Central memory CD4-positive, alpha-beta T cell (primary cell): ENCODE data around the gene SPA17.

Experiments
- DNase-seq: peaks from one replicate; pipeline ENCODE4 v3.0.0; 2022
- total RNA-seq, 3 experiments: gene quantifications; one replicate each; lab custom pipeline; 2026; lab: John Stamatoyannopoulos, UW

SPA17 gene
- 1.1 to 2.7 (median 1.4) reads per million in 3 experiments for total RNA-seq

DNA sequence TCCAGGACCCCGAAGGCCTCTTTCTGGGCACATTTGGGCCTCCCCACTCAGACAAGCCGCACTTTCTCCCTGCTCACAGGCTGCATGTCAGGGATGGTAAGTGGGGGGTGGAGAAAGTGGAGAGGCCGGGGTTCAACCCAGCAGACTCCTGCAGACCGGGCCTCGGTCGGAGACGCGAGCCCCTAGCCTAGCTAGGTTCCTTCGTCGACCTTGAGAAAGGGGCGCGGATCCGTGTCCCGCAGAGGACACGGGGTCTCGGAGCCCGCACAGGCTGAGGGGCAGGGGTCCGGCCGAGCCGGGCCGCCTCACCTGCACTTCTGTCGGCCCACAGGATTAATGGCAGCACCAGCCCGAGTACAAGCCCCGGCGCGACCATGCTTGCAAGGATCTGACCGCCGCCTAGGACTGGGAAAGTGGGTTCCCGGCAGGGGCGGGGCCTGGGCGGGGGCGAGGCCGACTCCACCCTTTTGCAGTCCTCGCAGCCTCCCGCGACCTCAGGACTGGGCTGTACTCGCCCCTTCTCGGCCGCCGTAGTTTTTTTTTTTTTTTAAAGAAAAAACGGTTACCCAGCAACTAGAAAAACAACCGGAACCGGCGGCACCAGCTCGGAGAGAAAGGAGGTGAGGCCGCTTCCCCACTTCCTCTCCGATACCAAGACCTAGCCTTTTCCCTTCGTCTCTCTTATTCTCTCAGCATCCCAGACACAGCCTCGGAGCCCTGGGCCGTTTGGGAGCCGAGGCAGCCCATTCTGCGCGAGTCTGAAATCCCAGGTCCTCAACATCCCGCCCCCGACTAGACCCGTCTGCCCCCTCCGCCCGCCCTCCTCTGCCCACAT is at the start of gene SPA17, which contains the start of gene SIAE:
Gene SPA17 (plus strand): TSS at position 572 of the 835 bp plus-strand sequence. CDS start 1,361 bp downstream, outside the sequence.
Gene SIAE (minus strand): TSS at position 407 of the 835 bp plus-strand sequence. CDS start 31 bp downstream, at position 376.
- peak; percentile 86 for DNase-seq

DNA sequence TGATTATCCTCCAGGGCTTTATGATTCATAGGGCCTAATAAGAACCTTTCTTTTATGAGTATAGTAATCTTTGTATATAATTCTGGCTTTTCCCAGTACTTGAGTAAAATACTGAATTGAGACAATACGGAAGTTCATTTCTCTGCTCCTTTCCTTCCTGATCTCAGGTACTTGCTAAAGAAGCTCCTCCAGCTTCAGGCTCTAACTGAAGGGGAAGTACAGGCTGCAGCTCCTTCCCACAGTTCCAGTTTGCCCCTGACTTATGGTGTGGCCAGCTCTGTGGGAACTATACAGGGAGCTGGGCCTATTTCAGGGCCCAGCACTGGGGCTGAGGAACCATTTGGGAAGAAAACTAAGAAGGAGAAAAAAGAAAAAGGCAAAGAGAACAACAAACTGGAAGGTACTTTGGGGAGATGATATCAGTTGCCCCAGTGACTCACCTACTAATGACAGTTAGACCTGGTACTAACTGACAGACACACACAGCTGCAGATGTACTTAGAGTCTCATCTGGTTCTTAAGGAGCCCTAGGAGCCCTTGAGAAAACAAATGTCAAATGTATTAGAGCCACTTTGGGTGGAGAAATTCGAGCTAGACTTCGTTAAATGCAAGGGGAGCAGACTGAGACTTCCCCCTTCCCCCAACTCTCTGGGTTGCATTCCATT is 48.1 kb upstream of the SPA17 start:
- DNase-seq, result no peak

DNA sequence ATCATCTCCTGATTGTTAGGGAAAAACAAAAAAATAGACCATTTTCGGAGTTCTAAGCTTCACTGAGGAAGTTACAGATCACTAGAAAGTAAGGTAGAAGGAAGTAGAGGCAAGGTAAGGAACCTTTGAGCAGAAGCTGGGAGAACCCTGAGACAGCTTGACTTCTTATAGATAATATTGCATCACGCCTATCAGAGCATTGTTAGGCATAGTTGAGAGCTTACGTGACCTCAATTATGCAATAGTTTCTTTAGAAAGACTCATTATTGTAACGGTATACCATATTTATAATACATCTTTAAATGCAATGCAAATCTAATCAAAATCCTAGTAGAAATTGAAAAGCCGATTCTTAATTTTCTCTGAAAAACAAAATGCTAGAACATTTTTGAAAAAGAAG is 46.2 kb upstream of the SPA17 start:
- no peak for DNase-seq

DNA sequence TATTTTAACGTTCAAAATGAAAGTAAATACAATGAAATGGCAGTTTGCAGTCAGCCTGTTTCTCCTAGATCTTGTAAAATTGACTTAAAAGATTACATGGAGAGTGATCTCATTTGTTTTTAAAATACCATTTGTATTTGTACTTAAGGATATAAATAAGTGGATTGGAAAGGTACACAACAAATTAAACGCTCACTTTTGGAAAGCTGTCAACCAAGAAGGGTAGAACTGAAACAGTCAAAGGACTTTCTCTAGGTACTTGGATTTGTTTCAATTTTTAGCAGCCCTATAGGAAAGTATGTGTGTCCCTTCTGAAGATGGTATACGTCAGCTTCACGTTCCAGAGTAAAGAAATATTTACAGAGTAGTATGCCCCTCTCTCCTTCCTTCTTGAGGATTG is 43.7 kb upstream of the SPA17 start:
- DNase-seq, result no peak

DNA sequence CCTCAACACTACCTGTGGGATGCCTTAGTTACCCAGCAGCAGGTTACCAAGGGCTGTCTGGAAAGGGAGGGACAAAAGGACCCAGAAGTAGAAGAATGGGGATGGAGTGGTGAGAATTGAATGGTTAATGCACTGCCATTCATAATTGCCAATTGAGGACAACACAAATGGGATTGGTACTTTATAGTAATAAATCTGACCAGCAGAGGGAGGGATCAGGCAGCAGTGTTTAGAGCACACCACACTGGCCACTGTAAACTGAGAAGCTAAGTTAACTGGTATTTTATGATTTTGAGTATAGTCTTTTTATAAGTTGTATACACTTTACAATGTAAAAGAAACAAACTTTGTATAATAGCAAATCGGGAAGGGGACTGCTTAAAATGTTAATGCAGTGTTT is 40.3 kb upstream of the SPA17 start:
- no peak for DNase-seq

DNA sequence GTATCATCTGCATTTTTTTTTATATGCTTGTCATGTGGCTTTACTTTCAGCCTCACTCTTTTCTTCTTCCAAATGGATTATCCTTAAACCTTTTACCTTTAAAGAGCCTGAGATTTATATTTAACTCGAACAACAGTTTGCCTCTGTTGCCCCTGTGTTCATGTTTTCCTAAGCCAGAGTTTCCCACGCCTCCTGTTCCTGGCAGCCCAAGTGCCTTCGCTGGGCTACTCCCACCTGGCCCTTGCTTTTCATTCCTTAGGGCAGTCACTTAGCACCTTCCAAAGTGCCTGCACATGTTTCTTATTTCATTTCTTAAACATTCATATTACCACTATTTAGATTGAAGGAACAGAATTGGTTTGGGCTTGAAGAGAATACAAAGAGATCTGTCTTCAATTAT is 37.8 kb upstream of the SPA17 start:
- no peak for DNase-seq

DNA sequence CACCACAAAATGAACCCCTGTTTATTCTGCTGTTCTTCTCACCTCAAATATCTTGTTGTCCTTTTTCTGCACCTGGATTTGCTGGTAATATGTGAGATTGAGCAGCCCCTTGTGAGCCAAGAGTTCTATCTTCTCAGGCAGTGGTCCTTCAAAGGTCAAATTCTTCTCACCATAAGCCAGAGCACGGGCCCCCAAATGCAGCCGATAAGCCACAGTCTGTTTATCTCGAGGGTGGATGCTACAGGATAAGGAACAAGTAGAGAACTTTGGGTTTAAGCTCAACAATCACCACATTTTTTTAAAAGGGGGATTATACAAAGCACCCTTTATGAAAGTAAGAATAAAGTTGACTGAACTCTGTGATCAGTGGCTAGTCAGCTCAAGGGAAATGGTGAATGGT is 35.2 kb upstream of the SPA17 start:
- no peak for DNase-seq

DNA sequence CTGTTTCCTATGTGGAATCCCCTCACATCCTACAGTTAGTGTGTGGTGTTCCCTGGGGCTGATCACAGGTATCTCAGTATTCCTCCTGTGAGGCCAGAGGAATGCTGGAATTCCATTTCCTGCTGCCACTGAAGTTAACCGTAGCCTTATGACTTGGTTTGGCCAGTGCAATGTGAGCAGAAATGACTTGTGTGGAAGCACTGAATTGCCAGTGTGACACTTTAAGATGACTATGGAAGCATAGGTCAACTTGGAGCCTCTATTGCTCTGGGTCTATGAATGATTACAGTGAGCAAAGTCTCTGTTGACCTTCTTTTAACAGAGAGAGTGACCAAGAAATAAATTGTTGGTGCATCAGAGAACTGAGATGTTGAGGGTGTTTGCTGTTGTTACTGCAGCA is 34.5 kb upstream of the SPA17 start:
- DNase-seq, result no peak

DNA sequence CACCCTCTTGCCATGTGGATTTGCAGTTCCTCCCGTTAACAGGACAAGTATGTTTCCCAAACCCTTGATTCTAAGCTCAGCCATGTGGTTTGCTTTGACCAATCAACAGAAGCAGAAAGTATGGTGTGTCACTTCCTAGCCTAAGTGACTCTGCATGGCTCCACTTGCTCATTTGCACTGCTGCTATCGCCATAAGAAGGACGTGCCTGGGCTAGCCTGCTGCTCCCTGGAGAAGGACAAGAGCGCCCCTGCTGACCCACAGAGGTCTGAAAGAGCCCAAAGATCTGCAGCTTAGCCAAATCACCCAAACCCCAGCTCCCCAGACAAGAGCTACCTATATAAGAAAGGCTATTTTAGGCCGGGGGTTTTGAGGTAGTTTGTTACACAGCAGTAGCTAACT is 33.0 kb upstream of the SPA17 start:
- no peak for DNase-seq

DNA sequence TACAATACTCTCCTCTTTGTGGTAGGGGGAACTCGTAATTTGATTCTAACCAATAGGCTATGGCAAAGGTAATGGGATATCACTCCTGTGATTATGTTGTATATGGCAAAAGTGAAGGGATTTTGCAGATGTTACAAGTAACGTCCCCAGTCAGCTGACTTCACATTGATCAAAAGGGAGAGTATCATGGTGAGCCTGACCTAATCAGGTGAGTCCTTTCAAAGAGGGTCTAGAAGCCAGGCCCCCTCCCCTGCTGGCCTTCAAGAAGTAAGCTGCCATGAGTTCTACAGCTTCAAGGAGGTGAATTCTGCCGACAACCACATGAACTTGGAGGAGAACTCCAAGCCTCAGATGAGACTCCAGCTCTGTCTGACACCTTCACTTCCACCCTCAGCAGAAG is 31.1 kb upstream of the SPA17 start:
- no peak for DNase-seq

DNA sequence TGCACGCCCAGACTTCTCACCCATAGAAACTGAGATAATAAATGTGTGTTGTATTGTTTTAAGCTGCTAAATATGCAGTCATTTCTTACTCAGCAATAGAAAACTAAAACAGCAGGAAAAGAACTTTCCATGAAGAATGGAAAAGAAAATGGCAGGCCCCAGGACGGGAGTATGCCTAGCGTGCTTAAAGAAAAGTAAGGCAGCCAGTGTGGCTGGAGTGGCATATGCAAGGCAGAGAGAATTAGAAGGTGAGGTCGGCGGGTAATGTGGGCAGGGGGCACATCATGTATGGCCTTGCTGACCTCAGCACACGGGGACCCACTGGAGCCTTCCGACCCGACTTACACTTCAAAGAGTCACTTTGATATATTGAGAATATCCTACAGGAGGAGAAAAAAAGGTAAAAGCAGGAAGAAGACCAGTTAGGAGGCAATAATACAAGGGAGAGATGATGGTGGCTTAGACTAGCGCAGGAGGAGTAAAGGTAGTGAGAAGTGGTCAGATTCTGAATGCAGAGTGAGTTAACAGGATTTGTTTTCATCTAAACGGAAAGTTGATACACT is 30.6 kb upstream of the SPA17 start:
- DNase-seq, result no peak

DNA sequence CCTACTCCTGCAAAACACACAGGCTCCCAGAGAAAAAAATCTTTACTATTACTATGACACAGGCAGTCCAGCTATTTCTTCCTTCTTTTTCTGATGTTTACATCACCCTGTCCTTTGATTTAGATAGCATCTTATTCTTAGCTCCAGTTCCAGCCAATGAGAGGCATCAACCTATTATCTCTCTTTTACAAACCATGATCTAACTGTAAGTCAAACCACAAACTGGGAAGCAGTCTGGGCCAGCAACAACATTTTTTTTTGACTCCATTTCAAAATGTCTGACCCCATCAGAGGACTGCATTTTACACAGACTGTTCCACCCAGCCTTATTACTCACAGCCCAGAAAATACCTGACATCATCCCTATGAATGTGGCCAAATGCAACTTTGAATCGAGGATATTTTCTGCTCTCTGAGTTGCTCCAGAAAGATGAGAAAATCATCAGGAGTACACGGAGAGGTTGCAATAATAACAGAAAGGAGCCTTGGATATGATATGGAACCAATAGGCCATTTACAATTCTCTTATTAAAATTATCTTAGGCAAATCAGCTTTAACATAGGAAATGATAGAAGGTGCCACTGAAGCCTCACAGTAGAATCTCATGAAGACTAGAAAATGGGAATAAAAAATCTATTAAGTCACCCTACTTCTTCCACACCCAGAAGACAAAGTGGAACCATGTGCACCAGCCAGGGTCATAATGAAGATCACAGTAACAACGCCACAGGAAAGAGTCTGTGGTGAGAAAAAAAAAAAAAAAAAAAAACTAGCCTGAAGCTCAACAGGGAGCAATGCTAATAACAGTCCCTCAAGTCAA is 29.9 kb upstream of the SPA17 start:
- DNase-seq, result no peak

DNA sequence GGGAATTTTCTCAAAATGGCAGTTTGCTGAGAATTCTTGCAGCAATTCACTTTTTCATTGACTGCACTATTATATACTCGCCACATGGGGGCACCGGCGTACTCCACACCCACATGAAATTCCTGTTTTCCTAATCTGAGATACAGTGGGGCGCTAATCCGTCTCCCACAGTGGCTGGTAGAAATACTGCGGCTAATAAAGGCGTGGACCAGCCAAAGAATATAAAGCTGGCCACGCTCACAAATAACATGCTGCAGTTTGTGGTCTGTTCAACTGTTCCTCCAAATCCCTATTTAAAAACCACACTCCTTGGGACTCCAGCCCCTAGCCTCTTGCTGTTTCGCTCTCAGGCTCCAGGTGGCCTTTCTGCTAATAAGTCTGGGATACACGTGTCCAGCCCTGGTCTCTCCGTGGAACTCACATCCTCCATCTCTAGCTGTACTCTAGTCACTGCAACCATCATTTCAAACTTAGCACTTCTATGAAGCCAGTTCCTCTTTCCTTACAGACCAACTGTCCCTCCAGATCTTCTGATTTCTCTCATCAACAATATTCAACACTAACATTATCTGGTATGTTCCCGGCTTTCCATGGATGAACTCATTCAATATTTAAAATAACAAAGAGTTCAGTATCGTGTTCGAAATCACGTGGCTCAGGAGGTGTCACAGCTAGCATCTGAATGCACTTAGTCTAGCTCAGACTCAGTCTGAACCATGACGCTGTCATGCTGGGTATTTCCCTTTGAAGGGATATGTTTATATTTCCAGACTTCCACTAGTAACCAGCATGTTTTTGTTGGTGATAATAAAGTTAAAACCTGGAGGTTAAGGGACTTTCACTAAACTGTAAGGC is 29.1 kb upstream of the SPA17 start:
- DNase-seq, result peak; percentile 25

DNA sequence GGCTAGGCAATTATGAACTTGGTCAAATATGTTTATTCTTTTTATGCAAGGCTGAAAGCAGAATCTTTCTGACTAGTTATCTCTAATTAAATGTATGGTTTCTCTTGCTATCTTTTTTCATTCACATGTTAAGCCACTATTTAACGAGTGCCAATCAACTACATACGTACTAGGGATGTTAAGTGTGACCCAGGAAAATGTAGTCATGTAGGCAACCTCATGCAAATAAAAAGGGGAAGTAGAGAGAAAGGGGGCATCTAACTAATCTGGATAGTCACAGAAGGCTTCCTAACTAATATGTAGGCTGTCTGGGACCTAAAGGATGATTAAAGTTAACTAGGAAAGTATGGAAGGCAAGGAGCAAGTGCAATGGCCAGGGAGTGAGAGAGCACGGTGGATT is 27.6 kb upstream of the SPA17 start:
- DNase-seq, result no peak

DNA sequence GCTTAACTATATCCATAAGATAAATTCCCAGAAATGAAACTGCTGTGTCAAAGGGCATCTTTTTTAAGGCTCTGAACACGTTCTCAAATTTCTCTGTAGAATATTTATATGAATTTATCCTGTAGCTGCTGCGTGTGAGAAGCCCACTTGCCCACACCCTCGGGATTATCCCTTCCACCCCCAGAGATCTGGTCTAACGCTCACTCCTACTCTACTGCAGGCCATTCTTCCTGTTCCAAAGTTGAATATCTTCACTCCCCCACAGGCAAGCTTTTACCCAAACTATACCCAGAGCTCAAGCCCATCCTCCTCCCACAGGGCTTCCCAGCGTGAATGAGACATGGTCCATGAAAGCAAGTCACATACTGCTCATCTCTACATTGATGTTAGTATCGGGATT is 25.1 kb upstream of the SPA17 start:
- DNase-seq, result no peak

DNA sequence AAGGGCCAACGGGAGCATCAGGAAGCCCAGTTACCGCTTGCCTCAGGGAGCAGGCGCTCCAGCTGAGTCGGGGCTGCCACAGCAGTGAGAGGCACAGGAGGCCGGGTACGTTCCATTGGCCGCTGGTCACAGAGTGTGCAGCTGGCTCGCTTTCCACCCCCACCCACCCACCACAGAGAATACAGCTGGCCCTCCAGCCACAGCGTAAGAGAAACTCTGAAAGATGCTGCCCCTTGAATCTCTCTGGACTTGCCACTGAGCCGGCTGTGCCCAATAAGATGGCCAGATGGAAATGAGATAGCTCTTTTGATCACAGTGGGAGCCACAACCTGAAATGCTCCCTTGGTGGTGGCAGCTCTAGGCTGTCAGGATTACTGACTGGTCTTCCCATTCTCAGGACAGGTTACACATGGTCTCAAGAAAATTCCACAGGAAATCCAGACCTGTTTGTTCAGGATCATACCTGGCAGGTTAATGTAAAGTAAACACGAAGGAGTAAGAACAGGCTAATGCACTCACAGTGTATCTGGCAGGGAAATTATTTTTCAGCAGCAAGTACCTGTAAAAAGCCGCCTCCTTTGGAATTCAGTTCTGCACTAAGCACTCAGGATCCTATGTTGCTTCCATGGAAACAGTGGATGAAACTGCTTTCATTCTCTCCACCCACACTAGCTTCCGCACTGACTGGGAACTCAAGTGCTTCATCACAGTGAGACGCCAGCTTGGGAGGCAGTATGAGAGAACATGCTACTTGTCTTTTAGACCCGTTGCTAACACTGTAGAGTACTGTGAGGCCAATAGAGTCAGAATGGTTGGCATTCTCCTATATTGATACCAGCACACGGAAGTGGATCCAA is 16.7 kb upstream of the SPA17 start:
- DNase-seq, result no peak

DNA sequence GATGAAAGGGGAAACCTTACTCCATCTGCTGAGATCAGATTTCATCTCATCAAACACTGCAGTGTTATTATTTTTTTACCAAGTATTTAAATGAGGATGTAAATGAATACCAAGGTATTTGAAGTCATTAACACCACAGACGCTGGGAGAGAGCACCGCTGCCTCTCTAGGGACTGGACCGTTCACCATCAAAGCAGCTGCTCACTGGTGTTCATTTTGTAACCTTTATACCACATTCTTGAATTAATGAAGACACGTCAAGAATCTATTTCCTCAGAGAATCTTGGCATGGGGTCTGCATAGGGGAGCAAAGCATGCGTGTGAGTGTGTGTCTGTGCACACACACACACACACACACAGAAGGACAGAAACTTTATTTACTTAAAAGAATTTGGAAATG is 15.8 kb upstream of the SPA17 start:
- DNase-seq, result no peak

DNA sequence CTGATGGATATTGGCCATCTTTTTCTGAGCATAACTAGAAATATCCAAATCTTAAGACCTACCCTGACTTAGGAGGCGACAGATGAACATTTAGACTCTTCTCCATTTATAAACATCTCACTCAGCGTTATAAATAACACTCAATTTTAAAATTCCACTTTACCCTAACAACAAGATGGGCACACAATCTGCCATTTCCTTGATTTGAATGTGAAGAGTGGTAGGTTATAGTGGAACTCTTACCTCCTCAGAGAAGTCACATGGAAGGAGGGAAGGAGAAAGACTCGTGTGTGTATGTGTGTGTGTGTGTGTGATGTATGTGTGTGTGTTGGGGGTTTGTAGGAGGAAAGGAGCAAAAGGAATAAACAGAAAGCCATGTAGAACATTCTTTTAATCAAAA is 15.2 kb upstream of the SPA17 start:
- no peak for DNase-seq

DNA sequence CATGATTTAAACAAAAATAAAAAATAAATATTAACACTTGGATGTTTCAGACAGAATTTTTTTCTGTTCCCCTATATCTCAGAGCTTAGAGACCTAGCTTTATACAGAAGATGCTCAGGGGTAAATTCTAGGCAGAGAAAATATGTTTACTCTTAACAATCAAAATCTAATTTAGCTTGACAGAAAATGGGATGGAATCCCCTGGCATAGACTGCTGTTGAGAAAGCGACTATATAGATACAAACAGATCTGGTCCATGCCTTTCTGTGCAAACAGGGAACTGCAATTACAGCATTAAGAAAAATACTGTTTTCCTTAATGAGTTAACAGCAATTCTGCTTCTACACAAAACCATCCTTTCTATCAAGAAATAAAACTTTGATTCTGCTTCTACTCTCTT is 14.7 kb upstream of the SPA17 start:
- no peak for DNase-seq

DNA sequence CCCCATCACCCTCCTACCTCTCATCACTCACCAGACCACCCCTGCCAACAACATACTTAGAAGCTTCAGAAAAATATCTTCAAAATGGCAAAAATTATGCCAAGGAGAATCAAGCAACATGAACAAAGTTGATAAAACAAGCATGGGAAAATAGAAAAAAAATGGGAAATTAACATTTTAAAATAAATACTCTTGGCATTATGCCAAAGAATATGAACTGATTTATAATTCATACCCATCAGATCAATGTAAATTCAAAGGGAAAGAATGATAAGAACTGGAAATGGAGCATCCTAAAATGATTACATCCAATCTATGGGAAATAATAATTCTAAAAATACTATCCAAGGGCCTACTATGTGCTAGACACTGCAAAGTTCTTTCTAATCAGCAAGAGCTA is 12.2 kb upstream of the SPA17 start:
- DNase-seq, result no peak

DNA sequence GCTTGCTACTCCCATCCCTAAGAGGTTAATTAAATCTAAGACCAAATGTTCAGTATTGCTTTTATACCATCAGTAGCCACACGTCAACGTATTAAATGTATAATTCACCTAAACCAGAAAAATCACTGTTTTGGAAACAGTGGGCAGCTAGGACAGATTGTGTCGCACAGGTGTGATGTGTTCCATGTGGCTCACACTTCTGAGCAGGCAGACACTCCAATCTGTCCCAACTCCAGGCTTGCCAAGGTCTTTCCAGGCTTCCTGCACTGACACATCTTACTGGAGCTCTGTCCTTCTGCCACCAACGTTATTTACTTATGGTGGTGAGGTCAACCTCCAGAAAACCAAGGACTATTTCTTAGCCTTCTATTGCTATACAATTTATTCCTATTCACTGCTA is 11.6 kb upstream of the SPA17 start:
- DNase-seq, result no peak
